Spleen (tissue), 11 donors: ENCODE data around the gene MRPS16. TPM values are rescaled to one million over a fixed set of nuclear protein-coding genes. Genes with fewer than 3 reads are reported as not detected.

ENCODE experiments used
- DNase-seq: peaks from one replicate; pipeline ENCODE4 v3.0.0-alpha.2; 2020
- H3K27ac ChIP-seq, 8 donors: fragments of 200-600 bp; sonication (generic) in 7 of 8; 1 replicate in 4 of 8; 2 replicates in 4 of 8; pipeline versions ENCODE4 v1.5.0 to v1.8.0; 2016 to 2021; ENCODE audit warnings: inconsistent platforms in 4 of 8, mild to moderate bottlenecking in 4 of 8, moderate library complexity in 1 of 8
- H3K27me3 ChIP-seq, 7 donors: fragments of 200-600 bp; sonication (generic) in 6 of 7; replicated peaks in 1 of 7; 1 replicate in 4 of 7; 2 replicates in 3 of 7; pipeline versions ENCODE4 v1.5.0 to v1.8.0; 2016 to 2021; ENCODE audit warnings: inconsistent platforms in 3 of 7, mild to moderate bottlenecking in 1 of 7
- H3K36me3 ChIP-seq, 6 donors: fragments of 200-600 bp; sonication (generic) in 5 of 6; 1 replicate in 4 of 6; 2 replicates in 2 of 6; pipeline versions ENCODE4 v1.5.0 to v1.8.0; 2016 to 2021; ENCODE audit warnings: inconsistent platforms in 2 of 6
- H3K4me1 ChIP-seq, 6 donors: fragments of 200-600 bp; sonication (generic) in 5 of 6; 1 replicate in 3 of 6; 2 replicates in 3 of 6; pipeline versions ENCODE4 v1.5.0 to v1.8.0; 2016 to 2021; ENCODE audit warnings: inconsistent platforms in 3 of 6
- H3K4me3 ChIP-seq, 8 donors: fragments of 200-600 bp; sonication (generic) in 7 of 8; 1 replicate in 4 of 8; 2 replicates in 4 of 8; pipeline versions ENCODE4 v1.5.0 to v1.8.0; 2016 to 2021; ENCODE audit warnings: inconsistent platforms in 4 of 8, mild to moderate bottlenecking in 4 of 8, moderate library complexity in 2 of 8
- H3K9me3 ChIP-seq, 8 donors: fragments of 200-600 bp; sonication (generic) in 7 of 8; 1 replicate in 4 of 8; 2 replicates in 4 of 8; pipeline versions ENCODE4 v1.5.0 to v1.8.0; 2016 to 2021; ENCODE audit warnings: inconsistent platforms in 4 of 8
- POLR2A ChIP-seq, 3 donors: fragments of 450-650 bp; IDR thresholded peaks; one replicate each; pipeline ENCODE4 v1.5.1; 2017; ENCODE audit warnings: antibody characterized with exemption in 3 of 3, mild to moderate bottlenecking in 1 of 3
- POLR2AphosphoS5 ChIP-seq, 3 donors: sonication (generic); formaldehyde crosslinking; IDR thresholded peaks; one replicate each; pipeline ENCODE4 v1.5.1; 2017; ENCODE audit warnings: antibody characterized with exemption in 3 of 3
- WGBS, 5 donors: extraction: QIAGEN DNeasy Blood & Tissue Kit in 3 of 5; methylation state at CpG; one replicate each; pipeline versions ENCODE4 v1.1.5 to v1.1.7; 2013 to 2018; 5-methylcytosine and 5-hydroxymethylcytosine counted together
- intact Hi-C: fragments of 100-400 bp; cut with DNase I; formaldehyde crosslinking; loops from one replicate; pipeline ENCODE4 v1.15.0; 2023; ENCODE audit warnings: low total_unique reads
- polyA plus RNA-seq, 3 donors: library from polyadenylated mRNA; stranded (reverse); fragments of 200-250 nt; gene quantifications; one replicate each; pipeline ENCODE4 v1.2.1, GENCODE V29; 2013
- total RNA-seq, 7 donors: library from RNA; depleted of rRNA in 3 of 7; stranded (reverse); fragments of >200 nt in 3 of 7; fragmentation: NEBNext Ultra II Directional in 4 of 7; extraction: Animal tissue kit (Norgen Biotek cat#: 25700) in 4 of 7; gene quantifications; one replicate each; pipeline versions ENCODE4 v1.1.0 to v1.2.1, GENCODE V29; 2016 to 2021
- TF ChIP-seq, protein P1 (sequence below), 11 experiments: fragments of 200-600 bp in 7 of 11; fragments of 450-650 bp in 4 of 11; sonication (generic) in 4 of 11; IDR thresholded peaks in 8 of 11; conservative IDR thresholded peaks in 3 of 11; 1 replicate in 7 of 11; 2 replicates in 4 of 11; pipeline versions ENCODE4 v1.4.0 to v1.8.0; 2016 to 2021; ENCODE audit warnings: antibody characterized with exemption in 11 of 11, inconsistent platforms in 4 of 11, mild to moderate bottlenecking in 1 of 11
- donor health status: healthy with polysubstance abuse.
- donor health status: DM: no; HTN: no; CAD: no; lungs with moderate emphysema.
- donor health status: DM: no; HTN: no; CAD: no.
- donor health status: Bipolar disorder and iron deficiency.
- donor health status: healthy.
- donor health status: DM: no; HTN: no; CAD: no.
- donor health status: DM: yes; HTN: yes; CAD: no.

Gene MRPS16
- total and polyA plus RNA-seq, 10 donors = 33.2 to 74.6 (median 58.2) TPM

DNA sequence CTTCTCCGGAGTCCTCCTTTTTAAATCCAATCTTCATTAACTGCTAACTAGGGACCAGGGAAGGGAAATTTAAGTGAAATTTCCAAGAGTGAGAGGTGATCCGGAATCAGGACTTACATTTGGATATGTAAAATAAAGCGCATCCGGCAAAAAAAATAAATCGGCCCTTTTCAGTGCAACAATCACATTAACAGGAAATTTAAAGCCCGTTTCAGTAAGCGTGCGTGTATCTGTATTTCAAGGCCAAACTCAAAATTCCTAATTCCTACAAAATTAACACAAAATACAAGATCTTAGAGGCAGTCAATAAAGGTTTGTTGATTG is 6.2 kb downstream of the MRPS16 start:
- 2 to 6% (median 4%) methylated on average over 8 of the region's 8 CpGs for WGBS, 5 donors
- H3K27ac ChIP-seq = peak overlapping the region; percentile 80 to 94 (median 90)
- no peaks in the 10 kb centered on the region for H3K9me3 ChIP-seq
- peak overlapping the region; percentile 82 to 99 (median 92) for H3K4me3 ChIP-seq
- intact Hi-C loops = loop anchor here (10.0 kb wide), 1 partner anchor 151 kb away; the partner anchor contains the start of gene P4HA1
- DNase-seq = no peak
- TF ChIP-seq, protein P1, sequence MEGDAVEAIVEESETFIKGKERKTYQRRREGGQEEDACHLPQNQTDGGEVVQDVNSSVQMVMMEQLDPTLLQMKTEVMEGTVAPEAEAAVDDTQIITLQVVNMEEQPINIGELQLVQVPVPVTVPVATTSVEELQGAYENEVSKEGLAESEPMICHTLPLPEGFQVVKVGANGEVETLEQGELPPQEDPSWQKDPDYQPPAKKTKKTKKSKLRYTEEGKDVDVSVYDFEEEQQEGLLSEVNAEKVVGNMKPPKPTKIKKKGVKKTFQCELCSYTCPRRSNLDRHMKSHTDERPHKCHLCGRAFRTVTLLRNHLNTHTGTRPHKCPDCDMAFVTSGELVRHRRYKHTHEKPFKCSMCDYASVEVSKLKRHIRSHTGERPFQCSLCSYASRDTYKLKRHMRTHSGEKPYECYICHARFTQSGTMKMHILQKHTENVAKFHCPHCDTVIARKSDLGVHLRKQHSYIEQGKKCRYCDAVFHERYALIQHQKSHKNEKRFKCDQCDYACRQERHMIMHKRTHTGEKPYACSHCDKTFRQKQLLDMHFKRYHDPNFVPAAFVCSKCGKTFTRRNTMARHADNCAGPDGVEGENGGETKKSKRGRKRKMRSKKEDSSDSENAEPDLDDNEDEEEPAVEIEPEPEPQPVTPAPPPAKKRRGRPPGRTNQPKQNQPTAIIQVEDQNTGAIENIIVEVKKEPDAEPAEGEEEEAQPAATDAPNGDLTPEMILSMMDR (IDR thresholded peaks at IDR 0.05 in 8 of 11, conservative IDR thresholded peaks at IDR 0.05 in 3 of 11) = no peak
- TF ChIP-seq POLR2A (IDR thresholded peaks at IDR 0.05) = no peak
- no peak for TF ChIP-seq POLR2AphosphoS5 (IDR thresholded peaks at IDR 0.05)
- no peaks in the 10 kb centered on the region for H3K27me3 ChIP-seq
- peaks cover 16 to 72% (median 57%) of the 10 kb centered on the region in 6 donors for H3K4me1 ChIP-seq
- peaks cover 0 to 74% (median 42%) of the 10 kb centered on the region in 6 donors for H3K36me3 ChIP-seq

GRCh38 chr10:73244866-73245477 is 7.5 kb downstream of the MRPS16 start:
- 24 to 32% (median 28%) methylated on average over 8 of the region's 8 CpGs for WGBS, 5 donors
- H3K27ac ChIP-seq = peak overlapping the region in 6 of 8 donors; percentile 19 to 93 (median 90)
- intact Hi-C loops = loop anchor here (10.0 kb wide), 1 partner anchor 150 kb away; the partner anchor contains the start of gene P4HA1
- no peaks in the 10 kb centered on the region for H3K27me3 ChIP-seq
- peaks cover 10 to 59% (median 47%) of the 10 kb centered on the region in 6 donors for H3K4me1 ChIP-seq
- TF ChIP-seq, protein P1 (IDR thresholded peaks at IDR 0.05 in 8 of 11, conservative IDR thresholded peaks at IDR 0.05 in 3 of 11) = no peak
- TF ChIP-seq POLR2AphosphoS5 (IDR thresholded peaks at IDR 0.05) = peak in 1 of 3 donors; percentile 22
- peak overlapping the region in 5 of 8 donors; percentile 89 to 99 (median 96) for H3K4me3 ChIP-seq
- H3K9me3 ChIP-seq = no peaks in the 10 kb centered on the region
- DNase-seq = no peak
- H3K36me3 ChIP-seq = peaks cover 0 to 74% (median 49%) of the 10 kb centered on the region in 6 donors

GRCh38 chr10:73239908-73240307 is 12.5 kb downstream of the MRPS16 start:
- Histone ChIP-seq H3K4me1 (peaks cover 0 to 19% (median 17%) of the 10 kb centered on the region in 6 donors), H3K36me3 (peaks cover 0 to 100% (median 62%) of the 10 kb centered on the region in 6 donors), H3K27ac (no peak overlapping the region), H3K27me3 (no peaks in the 10 kb centered on the region), H3K9me3 (no peaks in the 10 kb centered on the region), H3K4me3 (no peak overlapping the region)
- WGBS, 5 donors = 89 to 98% (median 94%) methylated on average over 2 of the region's 2 CpGs
- TF ChIP-seq, protein P1 (IDR thresholded peaks at IDR 0.05 in 8 of 11, conservative IDR thresholded peaks at IDR 0.05 in 3 of 11) = no peak
- TF ChIP-seq POLR2A (IDR thresholded peaks at IDR 0.05) = no peak
- TF ChIP-seq POLR2AphosphoS5 (IDR thresholded peaks at IDR 0.05) = no peak
- intact Hi-C loops = loop anchor here (10.0 kb wide), 1 partner anchor 145 kb away; the partner anchor contains the start of gene P4HA1
- DNase-seq = no peak

- Histone ChIP-seq H3K27me3 (no peaks in the 10 kb centered on the region), H3K27ac (no peak overlapping the region), H3K4me3 (no peak overlapping the region), H3K36me3 (peaks cover 0 to 100% (median 63%) of the 10 kb centered on the region in 6 donors), H3K4me1 (peaks cover 0 to 10% (median 8%) of the 10 kb centered on the region in 6 donors), H3K9me3 (no peaks in the 10 kb centered on the region)
- no peak for DNase-seq
- TF ChIP-seq POLR2A (IDR thresholded peaks at IDR 0.05) = no peak
- 94 to 97% (median 94%) methylated on average over 5 of the region's 5 CpGs for WGBS, 5 donors
- intact Hi-C loops = no loop called here
Observed at GRCh38 chr10:73238990-73239566, 13.4 kb downstream of the MRPS16 start.
